Panc1 (cell line): ENCODE data around the gene CCDC110. TPM values are rescaled to one million over a fixed set of nuclear protein-coding genes. Genes with fewer than 3 reads are reported as not detected.

Experiments used
- ATAC-seq: fragments of 200-7000 bp; cut with Tn5 transposase; 2 replicates; pipeline ENCODE4 v1.9.1; 2020; ENCODE audit warnings: mild to moderate bottlenecking, moderate library complexity
- BruUV-seq: library from RNA; stranded (reverse); fragments of 400-500 nt; replicated peaks from 2 replicates; lab custom pipeline; 2021; lab: Mats Ljungman, UMichigan
- CTCF ChIA-PET: fragments of 300-600 bp; sonication (Branson Sonifier 250); formaldehyde crosslinking; loops from one replicate; lab custom pipeline; 2022; ENCODE audit warnings: antibody characterized with exemption; lab: Charles Lee
- POLR2A ChIA-PET: fragments of 300-600 bp; sonication (Branson Sonifier 250); formaldehyde crosslinking; loops from one replicate; lab custom pipeline; 2022; ENCODE audit warnings: antibody characterized with exemption; lab: Charles Lee
- DNase-seq: peaks from one replicate; pipeline ENCODE4 v3.0.0-alpha.2; 2010; ENCODE audit warnings: low read depth, low spot score
- H3K27ac ChIP-seq: 2 replicates; pipeline ENCODE4 v1.5.1; 2011; ENCODE audit warnings: mild to moderate bottlenecking, low read length, inconsistent platforms
- H3K27me3 ChIP-seq: fragments of 200-500 bp; sonication (Bioruptor generic); 2 replicates; pipeline ENCODE4 v1.6.0; 2014; ENCODE audit warnings: low read length, inconsistent platforms; ENCODE audit not compliant: control insufficient read depth, insufficient read depth
- H3K36me3 ChIP-seq: fragments of 200-500 bp; sonication (Bioruptor generic); 2 replicates; pipeline ENCODE4 v1.5.1; 2014; ENCODE audit warnings: inconsistent platforms, mild to moderate bottlenecking, low read length, moderate library complexity; ENCODE audit not compliant: control insufficient read depth, insufficient read depth
- H3K4me1 ChIP-seq: 2 replicates; pipeline ENCODE4 v1.5.1; 2011; ENCODE audit warnings: inconsistent platforms, mild to moderate bottlenecking, low read length, moderate library complexity; ENCODE audit not compliant: control insufficient read depth, insufficient read depth
- H3K4me3 ChIP-seq, 2 experiments: 2 replicates each; pipeline ENCODE4 v1.5.1; 2011 to 2012; ENCODE audit warnings: low read depth in 2 of 2, low read length in 2 of 2, mild to moderate bottlenecking in 2 of 2, inconsistent platforms in 1 of 2, moderate library complexity in 1 of 2
- H3K9me3 ChIP-seq: fragments of 200-500 bp; sonication (Bioruptor generic); 2 replicates; pipeline ENCODE4 v1.5.1; 2014; ENCODE audit warnings: low read depth, mild to moderate bottlenecking, inconsistent platforms, low read length, moderate library complexity; ENCODE audit not compliant: control insufficient read depth, insufficient read depth
- TCF7L2 ChIP-seq: IDR thresholded peaks from 2 replicates; pipeline ENCODE4 v1.6.1; 2011; ENCODE audit warnings: mild to moderate bottlenecking, low read depth, low read length, inconsistent platforms
- in situ Hi-C: cut with HindIII; loops from 2 replicates; pipeline ENCODE4 v1.10.0; 2016; ENCODE audit warnings: low sequenced_read_pairs, low pct_unique_long_range_greater_than_20kb
- intact Hi-C: fragments of 100-400 bp; cut with micrococcal nuclease; formaldehyde crosslinking; loops from one replicate; pipeline ENCODE4 v1.10.0; 2022; ENCODE audit not compliant: unreplicated experiment
- total RNA-seq: library from RNA; stranded (reverse); gene quantifications from one replicate; pipeline ENCODE4 v1.2.1, GENCODE V29; 2021; ENCODE audit not compliant: unreplicated experiment

Gene CCDC110
- total RNA-seq, 1 experiment from 2014 or later, result 0.05 TPM

- peak within 1 kb of the TSS; percentile 77 for H3K27ac ChIP-seq
- DNase-seq (no peak), ATAC-seq (no peak)
- ChIA-PET CTCF (interaction anchor here (1.7 kb wide), 1 partner anchor 203 kb away, joined by 3 read pairs; no protein-coding TSS in a partner anchor), POLR2A (interaction anchor here (0.5 to 0.6 kb wide), 2 partner anchors 410 to 921 kb away, joined by 3 to 6 read pairs; partner anchors contain the start of gene IRF2)
- H3K27me3 ChIP-seq, result no peaks in the 10 kb centered on the region
- H3K4me1 ChIP-seq, result no peaks in the 10 kb centered on the region
- H3K4me3 ChIP-seq, result peak within 1 kb of the TSS; percentile 68 to 78
- intact Hi-C loops (no loop called here), in situ Hi-C loops (no loop called here)
- TF ChIP-seq TCF7L2, result no peak
- no TSS peak for BruUV-seq
- no peaks in the 10 kb centered on the region for H3K9me3 ChIP-seq
- H3K36me3 ChIP-seq, result no peaks in the 10 kb centered on the region
These were observed 76.1 kb downstream of the CCDC110 start, which contains the start of gene LRP2BP for GRCh38 chr4:185395238-185395955. Gene LRP2BP, minus strand, starts transcription at chr4:185395924. Its CDS starts 17,738 bp downstream, at chr4:185378186.

Other genes starting within 250 kb of the CCDC110 start
- 0.33 TPM for gene LRP2BP, start 75.8 kb downstream of the CCDC110 start, total RNA-seq
- 5.1 TPM for gene ANKRD37, start 74.9 kb downstream of the CCDC110 start, total RNA-seq
- 17.0 TPM for gene UFSP2, start 45.8 kb downstream of the CCDC110 start, total RNA-seq
- 0.10 TPM for gene PDLIM3, start 63.8 kb upstream of the CCDC110 start, total RNA-seq